ENCODE measurements around the gene PCSK5. TPM values are rescaled to one million over a fixed set of nuclear protein-coding genes. Genes with fewer than 3 reads are reported as not detected.

PCSK5 gene
- polyA plus RNA-seq, 3 donors, result 4.8 to 13.0 (median 7.1) TPM

GRCh38 chr9:75914883-75915452, 24.5 kb downstream of the PCSK5 start:
- Histone ChIP-seq H3K27me3 (ENCODE audit: control insufficient read depth in 2 of 2, insufficient read depth in 2 of 2, low read length in 2 of 2) (no peaks in the 10 kb centered on the region), H3K4me2 (replicated peaks; ENCODE audit: extremely low read depth, low read length, poor library complexity, severe bottlenecking) (no peak overlapping the region), H3K4me3 (replicated peaks in 1 of 3; ENCODE audit: low read depth in 2 of 3, low read length in 3 of 3) (no peak overlapping the region), H3K36me3 (replicated peaks in 1 of 2; ENCODE audit: control insufficient read depth in 1 of 2, insufficient read depth in 2 of 2, low read length in 2 of 2) (no peaks in the 10 kb centered on the region), H2AFZ (ENCODE audit: insufficient read depth, low read depth, low read length, poor library complexity, severe bottlenecking) (no peak overlapping the region), H3K9ac (ENCODE audit: insufficient read depth, low read length, poor library complexity, severe bottlenecking) (no peak overlapping the region), H3K4me1 (ENCODE audit: control insufficient read depth in 1 of 2, insufficient read depth in 2 of 2, low read length in 2 of 2) (no peaks in the 10 kb centered on the region), H3K9me3 (replicated peaks in 1 of 2; ENCODE audit: control insufficient read depth in 1 of 2, insufficient read depth in 1 of 2, low read length in 2 of 2) (no peaks in the 10 kb centered on the region), H4K20me1 (ENCODE audit: insufficient read depth, low read length) (peaks cover 82% of the 10 kb centered on the region), H3K27ac (ENCODE audit: low read depth in 1 of 2, low read length in 2 of 2) (no peak overlapping the region), H3K79me2 (ENCODE audit: insufficient read depth, low read length) (peaks cover 3% of the 10 kb centered on the region)
- Mint-ChIP-seq H3K4me3 (no peak overlapping the region), H3K27me3 (ENCODE audit: low read depth in 3 of 3) (peaks cover 0 to 6% (median 3%) of the 10 kb centered on the region in 3 donors), H3K4me1 (no peaks in the 10 kb centered on the region), H3K36me3 (peaks cover 0 to 2% of the 10 kb centered on the region in 2 donors), H3K9me3 (no peaks in the 10 kb centered on the region), H3K27ac (no peak overlapping the region)
- DNase-seq, result no peak
- 97% methylated on average over 3 of the region's 4 CpGs for WGBS (ENCODE audit: insufficient coverage)
- TF ChIP-seq CTCF (IDR thresholded peaks at IDR 0.05), result no peak
- intact Hi-C loops (cut with micrococcal nuclease), result no loop called here

DNA sequence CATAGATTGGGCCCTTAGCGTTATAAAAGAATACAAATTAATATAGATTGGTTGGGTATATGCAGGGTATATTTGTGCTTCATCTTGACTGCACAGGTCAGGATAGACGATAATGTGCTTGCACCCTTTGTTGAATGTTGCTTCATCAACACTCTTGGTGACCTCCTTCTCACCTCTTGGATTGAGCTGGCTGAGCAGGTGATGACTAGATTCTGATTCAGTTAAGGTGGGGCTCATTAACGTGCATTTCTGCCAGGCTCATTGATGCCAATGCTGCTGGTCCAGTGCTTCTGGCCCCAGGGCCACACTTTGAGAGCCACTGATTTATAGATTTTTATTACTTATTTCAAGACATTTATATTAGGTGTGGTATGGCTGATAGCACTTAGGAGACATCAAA, 27.7 kb downstream of the PCSK5 start:
- intact Hi-C loops (cut with micrococcal nuclease), result no loop called here
- H3K27ac ChIP-seq (ENCODE audit: low read depth in 1 of 2, low read length in 2 of 2), result no peak overlapping the region
- WGBS (ENCODE audit: insufficient coverage), result 100% methylated on average over 1 of the region's 3 CpGs
- TF ChIP-seq CTCF (IDR thresholded peaks at IDR 0.05), result no peak
- no peak overlapping the region for H2AFZ ChIP-seq (ENCODE audit: insufficient read depth, low read depth, low read length, poor library complexity, severe bottlenecking)
- Mint-ChIP-seq H3K36me3 (no peaks in the 10 kb centered on the region), H3K27me3 (ENCODE audit: low read depth in 3 of 3) (peaks cover 0 to 2% (median 2%) of the 10 kb centered on the region in 3 donors), H3K4me3 (no peak overlapping the region), H3K4me1 (no peaks in the 10 kb centered on the region), H3K27ac (no peak overlapping the region), H3K9me3 (no peaks in the 10 kb centered on the region)
- H4K20me1 ChIP-seq (ENCODE audit: insufficient read depth, low read length), result peaks cover 77% of the 10 kb centered on the region
- no peak for DNase-seq
- no peak overlapping the region for H3K4me2 ChIP-seq (replicated peaks; ENCODE audit: extremely low read depth, low read length, poor library complexity, severe bottlenecking)
- H3K4me3 ChIP-seq (replicated peaks in 1 of 3; ENCODE audit: low read depth in 2 of 3, low read length in 3 of 3), result no peak overlapping the region
- H3K79me2 ChIP-seq (ENCODE audit: insufficient read depth, low read length), result no peaks in the 10 kb centered on the region
- no peaks in the 10 kb centered on the region for H3K36me3 ChIP-seq (replicated peaks in 1 of 2; ENCODE audit: control insufficient read depth in 1 of 2, insufficient read depth in 2 of 2, low read length in 2 of 2)
- H3K4me1 ChIP-seq (ENCODE audit: control insufficient read depth in 1 of 2, insufficient read depth in 2 of 2, low read length in 2 of 2), result no peaks in the 10 kb centered on the region
- H3K9me3 ChIP-seq (replicated peaks in 1 of 2; ENCODE audit: control insufficient read depth in 1 of 2, insufficient read depth in 1 of 2, low read length in 2 of 2), result no peaks in the 10 kb centered on the region
- H3K9ac ChIP-seq (ENCODE audit: insufficient read depth, low read length, poor library complexity, severe bottlenecking), result no peak overlapping the region
- no peaks in the 10 kb centered on the region for H3K27me3 ChIP-seq (ENCODE audit: control insufficient read depth in 2 of 2, insufficient read depth in 2 of 2, low read length in 2 of 2)
